SIG-M5 treated with dmso at 0.1 percent for 504 hours (cell line): ENCODE results near the gene IFT25.
"Not testable (repeated sequence)": the region's sequence is repeated elsewhere in the genome, so short reads cannot be mapped to it uniquely, and the experiment has no call there.

Source experiments
- DNase-seq: peaks from one replicate; lab custom pipeline; 2025; ENCODE audit not compliant: unreplicated experiment; lab: John Stamatoyannopoulos, UW

IFT25 gene

DNA sequence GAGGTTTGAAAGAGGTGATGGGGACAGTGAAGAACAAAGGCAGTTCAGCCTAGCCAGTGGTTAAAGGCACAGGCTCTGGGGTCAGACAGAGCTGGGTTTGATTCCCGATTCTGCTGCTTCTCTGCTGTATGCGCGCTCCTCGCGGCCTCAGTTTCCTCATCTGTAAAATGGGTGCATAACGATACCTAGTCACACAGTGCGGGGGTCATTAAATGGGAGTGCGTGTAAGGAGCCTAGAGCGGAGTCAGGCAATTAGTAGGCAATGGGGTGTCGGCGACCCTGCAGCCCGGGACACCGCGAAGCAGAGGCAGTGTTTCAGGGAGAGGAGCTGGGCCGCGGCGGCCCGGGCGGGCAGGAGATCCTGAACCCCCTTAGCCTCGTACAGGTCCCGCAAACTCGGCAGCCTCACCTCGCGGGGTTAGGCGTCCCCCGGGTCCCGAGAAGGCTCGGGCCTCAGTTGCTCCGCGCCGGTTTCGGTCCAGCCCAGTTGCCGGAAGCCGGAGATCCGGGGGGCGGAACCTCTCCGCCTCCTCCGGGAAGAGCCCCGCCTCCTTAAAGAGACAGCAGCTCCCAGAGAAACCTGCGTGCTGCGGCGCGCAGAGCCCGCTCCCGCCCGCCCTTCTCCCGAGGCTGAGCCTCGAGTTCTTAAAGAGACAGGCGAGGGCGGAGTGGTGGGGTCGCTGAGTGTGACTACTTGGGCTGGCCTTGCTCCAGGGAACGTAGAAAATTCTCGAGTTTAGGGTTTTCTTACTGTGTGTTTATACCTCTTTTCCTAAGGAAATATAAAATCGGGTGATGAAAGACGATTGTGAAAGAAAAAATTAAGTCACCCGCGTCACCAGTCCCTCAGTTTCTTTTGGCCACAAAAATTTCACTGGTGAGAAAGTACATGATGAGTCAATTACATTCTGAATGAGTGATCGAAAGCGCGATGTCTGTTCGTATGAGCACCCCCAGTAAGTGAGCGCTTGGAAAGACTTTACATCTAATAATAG is 55.9 kb downstream of the IFT25 start, which contains the start of gene YIPF1:
Gene YIPF1 (minus strand): TSS at position 494 of the 995 bp plus-strand sequence. CDS start 860 bp downstream, outside the sequence.
- DNase-seq, result peak; percentile 84

DNA sequence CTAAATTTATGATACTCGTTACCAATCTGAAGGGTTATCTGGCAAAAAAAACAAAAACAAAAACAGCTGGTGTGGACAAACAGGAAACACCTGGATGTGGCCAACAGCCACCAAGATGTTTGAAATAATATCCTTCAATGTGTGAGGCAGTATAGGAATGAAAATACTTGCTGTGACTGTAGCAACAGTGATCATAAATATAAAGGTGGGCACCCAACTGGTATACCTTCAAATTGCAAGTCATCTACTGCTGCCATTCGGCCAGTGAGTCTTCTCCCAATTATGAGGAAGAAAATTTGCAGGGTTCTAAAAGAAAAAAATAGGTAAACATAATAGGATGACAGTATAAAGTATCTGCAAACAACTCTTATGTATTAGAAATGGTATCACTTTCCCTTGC is 56.8 kb downstream of the IFT25 start:
- no peak for DNase-seq

DNA sequence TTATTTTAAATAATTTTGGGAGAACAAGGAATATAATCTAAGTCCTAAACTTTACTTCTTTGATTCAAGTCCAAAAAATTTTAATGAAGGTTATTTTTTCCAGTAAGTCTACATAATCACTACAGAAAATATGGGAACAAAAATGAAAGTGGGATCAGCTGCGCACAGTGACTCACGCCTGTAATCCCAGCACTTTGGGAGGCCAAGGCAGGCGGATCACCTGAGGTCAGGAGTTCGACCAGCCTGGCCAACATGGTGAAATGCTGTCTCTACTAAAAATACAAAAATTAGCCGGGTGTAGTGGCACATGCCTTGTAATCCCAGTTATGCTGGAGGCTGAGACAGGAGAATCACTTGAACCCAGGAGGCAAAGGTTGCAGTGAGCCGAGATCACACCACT is 61.9 kb downstream of the IFT25 start:
- DNase-seq, result not testable (repeated sequence)

DNA sequence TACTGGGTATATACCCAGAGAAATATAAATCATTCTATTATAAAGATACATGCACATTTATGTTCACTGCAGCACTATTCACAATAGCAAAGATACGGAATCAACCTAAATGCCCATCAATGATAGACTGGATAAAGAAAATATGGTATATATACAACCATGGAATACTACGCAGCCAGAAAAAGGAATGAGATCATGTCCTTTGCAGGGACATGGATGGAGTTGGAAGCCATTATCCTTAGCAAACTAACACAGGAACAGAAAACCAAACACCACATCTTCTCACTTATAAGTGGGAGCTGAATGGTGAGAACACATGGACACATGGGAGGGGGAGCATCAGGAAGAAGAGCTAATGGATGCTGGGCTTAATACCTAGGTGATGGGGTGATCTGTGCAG is 63.6 kb downstream of the IFT25 start:
- DNase-seq, result not testable (repeated sequence)

DNA sequence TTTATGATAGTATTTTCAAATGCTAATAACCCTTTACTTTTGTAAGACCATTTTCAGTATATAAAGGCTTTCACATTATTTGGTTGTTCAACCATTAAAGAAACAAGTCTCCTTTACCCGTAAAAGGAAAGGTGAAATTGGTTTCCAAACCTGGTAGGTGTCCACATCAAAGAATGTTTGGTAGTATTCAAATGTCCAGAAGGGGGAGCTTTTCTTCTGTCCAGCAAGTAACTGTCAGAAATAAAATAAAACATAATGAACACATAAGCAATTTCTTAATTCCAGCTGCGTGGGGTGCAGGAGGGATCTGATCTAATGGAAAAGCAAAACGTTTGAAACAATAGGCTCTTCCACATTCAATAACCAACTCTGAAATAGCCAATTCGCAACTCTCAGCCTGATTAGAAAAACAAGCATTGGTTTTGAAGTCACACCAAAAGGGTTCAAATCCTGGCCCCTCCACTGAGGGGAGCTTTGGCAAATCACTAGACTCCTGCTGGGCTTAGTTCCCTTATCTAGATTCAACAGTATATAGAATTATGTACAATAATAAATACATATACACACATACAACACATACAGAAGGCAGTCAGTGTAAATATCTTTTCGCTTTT is 66.9 kb downstream of the IFT25 start:
- DNase-seq, result peak; percentile 35

DNA sequence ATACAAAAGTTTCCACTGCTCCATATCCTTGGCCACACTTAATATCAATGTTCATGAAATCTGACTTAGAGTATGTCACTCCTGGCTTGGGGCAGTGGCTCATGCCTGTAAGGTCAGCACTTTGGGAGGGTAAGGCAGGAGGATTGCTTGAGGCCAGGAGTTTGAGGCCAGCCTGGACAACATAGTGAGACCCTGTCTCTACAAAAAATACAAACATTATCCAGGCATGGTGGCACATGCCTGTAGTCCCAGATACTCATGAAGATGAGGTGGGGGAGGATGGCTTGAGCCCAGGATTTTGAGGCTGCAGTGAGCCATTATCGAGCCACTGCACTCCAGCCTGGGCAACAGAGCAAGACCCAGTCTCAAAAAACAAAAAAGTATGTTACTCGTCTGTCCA is 70.3 kb downstream of the IFT25 start:
- not testable (repeated sequence) for DNase-seq

DNA sequence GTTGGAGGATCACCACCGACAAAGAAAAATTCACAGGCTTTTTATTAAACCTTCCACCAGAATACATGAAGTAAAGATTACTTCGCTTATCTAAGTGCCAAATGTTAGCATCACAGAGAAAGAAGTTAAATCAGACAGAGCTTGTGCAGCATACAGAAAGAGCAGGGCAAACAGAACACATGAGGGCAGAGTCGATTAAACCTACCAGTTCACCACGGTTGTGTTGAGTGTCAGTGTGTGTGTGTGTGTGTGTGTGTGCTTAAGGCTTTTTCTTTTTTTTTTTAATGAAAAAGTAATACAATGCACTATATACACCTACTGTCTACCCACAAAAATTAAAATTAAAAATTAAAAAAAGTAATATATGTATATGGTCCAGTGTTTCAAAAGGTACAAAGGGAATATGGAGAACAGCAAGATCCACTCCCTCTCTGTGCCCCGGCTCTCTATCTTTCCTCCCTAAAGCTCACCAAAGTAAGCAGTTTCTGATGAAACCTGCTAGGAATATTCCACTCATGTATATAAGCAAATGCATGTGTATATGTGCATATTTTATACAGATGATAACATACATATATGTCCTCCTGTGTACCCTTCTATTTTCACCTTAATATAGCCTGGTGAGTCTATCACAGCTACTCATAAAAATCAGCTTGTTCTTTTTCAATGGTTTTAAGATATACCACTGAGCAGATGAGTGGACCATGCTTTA is 73.6 kb downstream of the IFT25 start:
- no peak for DNase-seq
